Measurements from ENCODE around the gene CHMP4A. TPM values are rescaled to one million over a fixed set of nuclear protein-coding genes. Genes with fewer than 3 reads are reported as not detected.

Gene CHMP4A
- total and polyA plus RNA-seq, 2 of the 13 experiments (the other 11 are each of a cell fraction or from before 2014, with no cell fraction given), result 83.6 to 113 TPM

DNA sequence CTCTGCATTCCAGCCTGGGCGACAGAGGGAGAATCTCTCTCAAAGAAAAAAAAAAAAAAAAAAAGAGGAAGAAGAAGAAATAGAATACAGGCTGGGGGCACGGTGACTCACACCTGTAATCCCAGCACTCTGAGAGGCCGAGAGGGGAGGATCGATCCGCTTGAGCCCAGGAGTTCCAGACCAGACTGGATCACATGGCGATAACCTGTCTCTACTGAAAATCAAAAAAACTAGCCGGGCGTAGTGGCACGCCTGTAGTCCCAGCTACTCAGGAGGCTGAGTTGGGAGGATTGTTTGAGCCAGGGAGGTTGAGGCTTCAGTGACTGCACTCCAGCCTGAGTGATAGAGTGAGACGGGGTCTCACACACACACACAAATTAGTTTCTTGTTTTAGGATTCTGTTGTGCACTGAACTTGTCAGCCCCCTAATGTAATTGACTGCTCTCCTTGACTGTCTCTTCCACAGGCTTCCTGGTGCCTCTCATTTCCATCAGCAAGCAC lies 30.1 kb upstream of the CHMP4A start (continued):
- TF ChIP-seq RORA (CRISPR knock-in tag; IDR thresholded peaks at IDR 0.05), result no peak
- TF ChIP-seq, protein P1, sequence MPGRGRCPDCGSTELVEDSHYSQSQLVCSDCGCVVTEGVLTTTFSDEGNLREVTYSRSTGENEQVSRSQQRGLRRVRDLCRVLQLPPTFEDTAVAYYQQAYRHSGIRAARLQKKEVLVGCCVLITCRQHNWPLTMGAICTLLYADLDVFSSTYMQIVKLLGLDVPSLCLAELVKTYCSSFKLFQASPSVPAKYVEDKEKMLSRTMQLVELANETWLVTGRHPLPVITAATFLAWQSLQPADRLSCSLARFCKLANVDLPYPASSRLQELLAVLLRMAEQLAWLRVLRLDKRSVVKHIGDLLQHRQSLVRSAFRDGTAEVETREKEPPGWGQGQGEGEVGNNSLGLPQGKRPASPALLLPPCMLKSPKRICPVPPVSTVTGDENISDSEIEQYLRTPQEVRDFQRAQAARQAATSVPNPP (CRISPR knock-in tag; IDR thresholded peaks at IDR 0.05), result no peak
- TF ChIP-seq ZNF513 (CRISPR knock-in tag; conservative IDR thresholded peaks at IDR 0.05), result 0 out of 2 replicates have a peak, but pooled peaks have one; percentile 67
- TF ChIP-seq NAIF1 (CRISPR knock-in tag; IDR thresholded peaks at IDR 0.05; ENCODE audit: borderline replicate concordance), result no peak
- no peak for TF ChIP-seq HNF1A (IDR thresholded peaks at IDR 0.05; ENCODE audit: low read depth)
- TF ChIP-seq HNF1A (CRISPR knock-in tag; IDR thresholded peaks at IDR 0.05; ENCODE audit: borderline replicate concordance), result no peak
- TF ChIP-seq ZBTB26 (CRISPR knock-in tag; IDR thresholded peaks at IDR 0.05; ENCODE audit: borderline replicate concordance), result no peak
- TF ChIP-seq IRF2 (CRISPR knock-in tag; IDR thresholded peaks at IDR 0.05), result peak; percentile 20; the same call in 1 of the 2 replicates
- TF ChIP-seq HOXA7 (CRISPR knock-in tag; IDR thresholded peaks at IDR 0.05), result no peak
- TF ChIP-seq POLR2AphosphoS2 (IDR thresholded peaks at IDR 0.05; ENCODE audit: low read depth, low read length), result no peak
- TF ChIP-seq BCL6 (CRISPR knock-in tag; IDR thresholded peaks at IDR 0.05), result no peak
- no peak for TF ChIP-seq ZNF562 (CRISPR knock-in tag; IDR thresholded peaks at IDR 0.05; ENCODE audit: borderline replicate concordance)
- peak; percentile 72; the same call in 1 of the 2 replicates for TF ChIP-seq ZBTB38 (CRISPR knock-in tag; IDR thresholded peaks at IDR 0.05)
- no peak for TF ChIP-seq RARA (CRISPR knock-in tag; IDR thresholded peaks at IDR 0.05)
- TF ChIP-seq ZNF331 (CRISPR knock-in tag; IDR thresholded peaks at IDR 0.05), result no peak
- TF ChIP-seq CTCF (CRISPR knock-in tag; IDR thresholded peaks at IDR 0.05), result no peak
- TF ChIP-seq ZNF468 (CRISPR knock-in tag; IDR thresholded peaks at IDR 0.05), result no peak
- no peak for TF ChIP-seq NFATC3 (CRISPR knock-in tag; IDR thresholded peaks at IDR 0.05)
- TF ChIP-seq ZNF720 (CRISPR knock-in tag; IDR thresholded peaks at IDR 0.05), result no peak
- TF ChIP-seq GATAD1 (CRISPR knock-in tag; IDR thresholded peaks at IDR 0.05), result no peak
- no peak for TF ChIP-seq ZFP36L1 (CRISPR knock-in tag; IDR thresholded peaks at IDR 0.05)
- no peak for TF ChIP-seq NCOR1 (IDR thresholded peaks at IDR 0.05; ENCODE audit: borderline replicate concordance, low read length)

Measured in HepG2 (cell line).